Measurements from ENCODE around the gene SMARCC1.

Gene SMARCC1

DNA sequence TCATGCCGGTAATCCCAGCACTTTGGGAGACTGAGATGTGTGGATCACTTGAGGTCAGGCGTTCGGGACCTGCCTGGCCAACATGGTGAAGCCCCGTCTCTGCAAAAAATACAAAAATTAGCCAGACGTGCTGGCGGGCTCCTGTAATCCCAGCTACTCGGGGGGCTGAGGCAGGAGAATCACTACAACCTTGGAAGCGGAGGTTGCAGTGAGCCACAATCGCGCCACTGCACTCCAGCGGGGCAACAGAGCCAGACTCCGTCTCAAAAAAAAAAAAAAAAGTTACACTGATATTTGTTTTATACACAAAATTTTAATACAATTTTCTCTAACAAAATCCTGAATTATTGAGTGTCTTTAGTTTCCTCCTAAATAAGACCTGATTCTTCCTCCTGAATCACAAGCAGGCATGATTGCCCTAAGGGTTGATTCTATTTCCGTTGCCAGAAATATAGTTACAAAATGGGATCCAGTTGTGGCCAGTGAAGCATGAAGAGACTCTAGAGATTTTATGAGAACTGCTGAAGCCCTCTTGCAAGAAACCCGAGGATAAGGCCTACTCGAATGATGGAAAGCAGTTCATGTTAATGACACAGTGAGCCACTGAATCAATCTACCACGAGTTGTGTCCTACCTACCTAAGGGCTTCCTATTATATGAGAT lies 9.6 kb upstream of the SMARCC1 start:
- H3K4me2 ChIP-seq (ENCODE audit: low read depth, low read length, poor library complexity, severe bottlenecking), result no peak overlapping the region
- no peaks in the 10 kb centered on the region for H3K36me3 ChIP-seq (ENCODE audit: low read length)
- no peaks in the 10 kb centered on the region for H3K79me2 ChIP-seq (ENCODE audit: insufficient read depth, low read length)
- no peaks in the 10 kb centered on the region for H3K9me3 ChIP-seq (ENCODE audit: insufficient read depth, low read length)
- no peak overlapping the region for H3K9ac ChIP-seq (ENCODE audit: low read length)
- H4K20me1 ChIP-seq (ENCODE audit: low read depth, low read length), result no peaks in the 10 kb centered on the region
- H3K9me2 ChIP-seq (replicated peaks; ENCODE audit: insufficient read depth, low read length), result no peaks in the 10 kb centered on the region
- TF ChIP-seq, protein P1, sequence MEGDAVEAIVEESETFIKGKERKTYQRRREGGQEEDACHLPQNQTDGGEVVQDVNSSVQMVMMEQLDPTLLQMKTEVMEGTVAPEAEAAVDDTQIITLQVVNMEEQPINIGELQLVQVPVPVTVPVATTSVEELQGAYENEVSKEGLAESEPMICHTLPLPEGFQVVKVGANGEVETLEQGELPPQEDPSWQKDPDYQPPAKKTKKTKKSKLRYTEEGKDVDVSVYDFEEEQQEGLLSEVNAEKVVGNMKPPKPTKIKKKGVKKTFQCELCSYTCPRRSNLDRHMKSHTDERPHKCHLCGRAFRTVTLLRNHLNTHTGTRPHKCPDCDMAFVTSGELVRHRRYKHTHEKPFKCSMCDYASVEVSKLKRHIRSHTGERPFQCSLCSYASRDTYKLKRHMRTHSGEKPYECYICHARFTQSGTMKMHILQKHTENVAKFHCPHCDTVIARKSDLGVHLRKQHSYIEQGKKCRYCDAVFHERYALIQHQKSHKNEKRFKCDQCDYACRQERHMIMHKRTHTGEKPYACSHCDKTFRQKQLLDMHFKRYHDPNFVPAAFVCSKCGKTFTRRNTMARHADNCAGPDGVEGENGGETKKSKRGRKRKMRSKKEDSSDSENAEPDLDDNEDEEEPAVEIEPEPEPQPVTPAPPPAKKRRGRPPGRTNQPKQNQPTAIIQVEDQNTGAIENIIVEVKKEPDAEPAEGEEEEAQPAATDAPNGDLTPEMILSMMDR (IDR thresholded peaks at IDR 0.05; ENCODE audit: insufficient read depth, low read length, poor library complexity, severe bottlenecking), result no peak
- no peak for TF ChIP-seq EZH2phosphoT487 (conservative IDR thresholded peaks at IDR 0.05; ENCODE audit: low read length)
- H3F3A ChIP-seq (ENCODE audit: insufficient read depth), result no peaks in the 10 kb centered on the region
- H3K27ac ChIP-seq (ENCODE audit: low read depth, low read length), result no peak overlapping the region
- no peak overlapping the region for H2AFZ ChIP-seq (ENCODE audit: low read depth, low read length, severe bottlenecking)
- no peak overlapping the region for H3K4me3 ChIP-seq (ENCODE audit: insufficient read depth, low read length, poor library complexity, severe bottlenecking)
- H3K27me3 ChIP-seq (ENCODE audit: low read length), result no peaks in the 10 kb centered on the region

DNA sequence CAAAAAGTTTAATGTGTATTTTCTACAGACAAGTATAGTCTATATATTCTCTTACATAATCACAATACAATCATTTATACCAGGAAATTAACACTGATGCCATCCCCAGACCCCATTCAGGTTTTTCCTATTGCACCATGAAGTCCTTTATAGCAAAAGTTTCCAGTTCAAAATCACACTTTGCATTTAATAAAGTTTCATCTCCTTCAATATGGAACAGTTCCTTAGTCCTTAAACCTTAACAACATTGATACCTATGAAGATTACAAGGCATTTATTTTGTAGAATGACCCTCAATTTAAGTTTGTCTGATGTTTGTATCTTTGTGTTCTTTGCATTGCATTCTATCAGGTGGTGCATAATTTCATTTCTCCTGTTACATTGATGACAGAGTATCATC lies 2.0 kb upstream of the SMARCC1 start:
- Histone ChIP-seq H2AFZ (ENCODE audit: low read depth, low read length, severe bottlenecking) (no peak overlapping the region), H3K79me2 (ENCODE audit: insufficient read depth, low read length) (peaks cover 30% of the 10 kb centered on the region), H3F3A (ENCODE audit: insufficient read depth) (peaks cover 17% of the 10 kb centered on the region), H3K9me3 (ENCODE audit: insufficient read depth, low read length) (no peaks in the 10 kb centered on the region), H3K27ac (ENCODE audit: low read depth, low read length) (no peak overlapping the region), H3K27me3 (ENCODE audit: low read length) (no peaks in the 10 kb centered on the region), H3K36me3 (ENCODE audit: low read length) (0 out of 2 replicates have a peak, but pooled peaks cover 5% of the 10 kb centered on the region), H3K9ac (ENCODE audit: low read length) (no peak overlapping the region), H4K20me1 (ENCODE audit: low read depth, low read length) (peaks cover 6% of the 10 kb centered on the region), H3K4me3 (ENCODE audit: insufficient read depth, low read length, poor library complexity, severe bottlenecking) (no peak overlapping the region), H3K4me2 (ENCODE audit: low read depth, low read length, poor library complexity, severe bottlenecking) (no peak overlapping the region), H3K9me2 (replicated peaks; ENCODE audit: insufficient read depth, low read length) (no peaks in the 10 kb centered on the region)
- TF ChIP-seq, protein P1 (IDR thresholded peaks at IDR 0.05; ENCODE audit: insufficient read depth, low read length, poor library complexity, severe bottlenecking), result no peak
- no peak for TF ChIP-seq EZH2phosphoT487 (conservative IDR thresholded peaks at IDR 0.05; ENCODE audit: low read length)

DNA sequence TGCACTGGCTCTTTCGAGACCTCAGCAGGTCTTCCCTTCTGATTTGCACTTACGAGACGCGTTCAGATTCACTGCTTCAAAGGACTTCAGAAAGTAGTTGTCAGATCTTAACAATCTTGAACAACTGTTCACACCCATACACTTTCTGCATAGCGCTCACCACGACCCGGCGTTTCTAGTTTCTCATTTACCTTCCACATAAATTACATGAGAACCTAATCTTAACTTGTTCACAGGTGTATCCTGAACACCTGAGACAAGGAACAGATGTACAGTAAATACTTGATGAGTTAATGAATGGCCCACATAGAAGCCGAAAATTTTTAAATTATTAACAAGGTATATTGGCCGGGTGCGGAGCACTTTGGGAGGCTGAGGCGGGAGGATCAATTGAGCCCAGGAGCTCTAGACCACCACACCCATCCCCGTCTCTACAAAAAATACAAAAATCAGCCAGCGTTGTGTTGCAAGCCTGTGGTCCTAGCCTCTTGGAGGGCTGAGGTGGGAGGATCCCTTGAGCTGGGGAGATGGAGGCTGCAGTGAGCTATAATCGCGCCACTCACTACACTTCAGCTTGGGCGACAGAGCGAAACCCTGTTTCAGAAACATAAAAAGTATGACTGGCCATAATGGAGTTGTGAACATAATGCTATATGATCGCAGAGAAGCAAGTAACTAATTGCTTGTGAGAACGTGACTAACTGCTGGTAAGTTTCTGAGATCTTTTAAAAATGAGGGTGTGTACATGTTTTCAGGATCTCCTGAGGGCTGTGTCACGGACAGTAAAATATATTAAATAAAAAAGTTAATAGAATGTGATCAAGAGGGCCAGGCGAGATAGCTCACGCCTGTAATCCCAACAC lies 984 bp upstream of the SMARCC1 start:
- Histone ChIP-seq H3K27me3 (ENCODE audit: low read length) (no peaks in the 10 kb centered on the region), H3K9ac (ENCODE audit: low read length) (peak overlapping the region; percentile 92), H3K4me2 (ENCODE audit: low read depth, low read length, poor library complexity, severe bottlenecking) (peak overlapping the region; percentile 68), H4K20me1 (ENCODE audit: low read depth, low read length) (peaks cover 9% of the 10 kb centered on the region), H3K4me3 (ENCODE audit: insufficient read depth, low read length, poor library complexity, severe bottlenecking) (peak overlapping the region; percentile 76), H3K79me2 (ENCODE audit: insufficient read depth, low read length) (peaks cover 40% of the 10 kb centered on the region), H3K9me2 (replicated peaks; ENCODE audit: insufficient read depth, low read length) (no peaks in the 10 kb centered on the region), H3K36me3 (ENCODE audit: low read length) (0 out of 2 replicates have a peak, but pooled peaks cover 5% of the 10 kb centered on the region), H2AFZ (ENCODE audit: low read depth, low read length, severe bottlenecking) (peak overlapping the region; percentile 43), H3F3A (ENCODE audit: insufficient read depth) (peaks cover 17% of the 10 kb centered on the region), H3K9me3 (ENCODE audit: insufficient read depth, low read length) (no peaks in the 10 kb centered on the region), H3K27ac (ENCODE audit: low read depth, low read length) (peak overlapping the region; percentile 81)
- no peak for TF ChIP-seq EZH2phosphoT487 (conservative IDR thresholded peaks at IDR 0.05; ENCODE audit: low read length)
- TF ChIP-seq, protein P1 (IDR thresholded peaks at IDR 0.05; ENCODE audit: insufficient read depth, low read length, poor library complexity, severe bottlenecking), result no peak
